ENCODE results near the gene HDAC11. TPM values are rescaled to one million over a fixed set of nuclear protein-coding genes. Genes with fewer than 3 reads are reported as not detected.

Gene HDAC11
- total and polyA plus RNA-seq, 2 donors (not counting 1 experiment from before 2014, with no cell fraction given): 5.2 to 23.1 TPM

DNA sequence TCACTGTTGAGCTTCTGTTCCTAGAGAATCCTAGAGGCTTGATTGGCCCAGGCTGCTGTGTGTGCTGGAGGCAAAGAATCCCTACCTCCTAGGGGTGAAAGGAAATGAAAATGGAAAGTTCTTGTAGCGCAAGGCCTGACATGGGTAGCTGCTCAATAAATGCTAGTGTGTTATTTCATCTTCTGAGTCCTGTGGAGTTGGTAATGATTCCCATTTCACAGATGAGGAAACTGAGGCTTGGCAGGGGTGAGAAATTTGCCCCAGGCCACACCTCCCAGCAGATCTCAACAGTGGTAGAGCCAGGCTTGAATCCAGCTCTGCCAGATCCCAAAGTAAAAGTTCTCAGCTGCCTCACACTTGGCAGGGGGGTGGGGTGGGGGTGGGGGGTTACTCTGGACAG is 26.1 kb downstream of the HDAC11 start:
- H3K4me3 ChIP-seq (replicated peaks in 1 of 4; ENCODE audit: control extremely low read depth in 1 of 4, insufficient read depth in 1 of 4, low read depth in 3 of 4, low read length in 4 of 4): no peak overlapping the region
- H2AFZ ChIP-seq (ENCODE audit: low read length): no peak overlapping the region
- DNase-seq (ENCODE audit: low read depth in 2 of 2): no peak
- H3K79me2 ChIP-seq (ENCODE audit: control insufficient read depth, insufficient read depth, low read length): no peaks in the 10 kb centered on the region
- H3K27ac ChIP-seq (ENCODE audit: insufficient read depth, low read length): no peak overlapping the region
- H3K9me3 ChIP-seq (ENCODE audit: control insufficient read depth, insufficient read depth, low read depth, low read length): no peaks in the 10 kb centered on the region
- no peak for TF ChIP-seq EZH2 (IDR thresholded peaks at IDR 0.05; ENCODE audit: low read length, missing control alignments)
- TF ChIP-seq, protein P1, sequence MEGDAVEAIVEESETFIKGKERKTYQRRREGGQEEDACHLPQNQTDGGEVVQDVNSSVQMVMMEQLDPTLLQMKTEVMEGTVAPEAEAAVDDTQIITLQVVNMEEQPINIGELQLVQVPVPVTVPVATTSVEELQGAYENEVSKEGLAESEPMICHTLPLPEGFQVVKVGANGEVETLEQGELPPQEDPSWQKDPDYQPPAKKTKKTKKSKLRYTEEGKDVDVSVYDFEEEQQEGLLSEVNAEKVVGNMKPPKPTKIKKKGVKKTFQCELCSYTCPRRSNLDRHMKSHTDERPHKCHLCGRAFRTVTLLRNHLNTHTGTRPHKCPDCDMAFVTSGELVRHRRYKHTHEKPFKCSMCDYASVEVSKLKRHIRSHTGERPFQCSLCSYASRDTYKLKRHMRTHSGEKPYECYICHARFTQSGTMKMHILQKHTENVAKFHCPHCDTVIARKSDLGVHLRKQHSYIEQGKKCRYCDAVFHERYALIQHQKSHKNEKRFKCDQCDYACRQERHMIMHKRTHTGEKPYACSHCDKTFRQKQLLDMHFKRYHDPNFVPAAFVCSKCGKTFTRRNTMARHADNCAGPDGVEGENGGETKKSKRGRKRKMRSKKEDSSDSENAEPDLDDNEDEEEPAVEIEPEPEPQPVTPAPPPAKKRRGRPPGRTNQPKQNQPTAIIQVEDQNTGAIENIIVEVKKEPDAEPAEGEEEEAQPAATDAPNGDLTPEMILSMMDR (conservative IDR thresholded peaks at IDR 0.05 in 1 of 2, IDR thresholded peaks at IDR 0.05 in 1 of 2; ENCODE audit: low read depth in 1 of 2, low read length in 2 of 2): no peak
- no peaks in the 10 kb centered on the region for H4K20me1 ChIP-seq (ENCODE audit: control insufficient read depth, extremely low read depth, insufficient read depth, low read length)
- no peaks in the 10 kb centered on the region for H3K27me3 ChIP-seq (ENCODE audit: control insufficient read depth, insufficient read depth, low read length)
- H3K36me3 ChIP-seq (ENCODE audit: control insufficient read depth, insufficient read depth, low read length): no peaks in the 10 kb centered on the region
- peaks cover 2% of the 10 kb centered on the region for H3K4me1 ChIP-seq (ENCODE audit: control insufficient read depth, extremely low read depth, insufficient read depth, low read length)
- H3K4me2 ChIP-seq (ENCODE audit: extremely low read depth, insufficient read depth, low read length): no peak overlapping the region
- H3K9ac ChIP-seq (ENCODE audit: insufficient read depth, low read length): no peak overlapping the region

DNA sequence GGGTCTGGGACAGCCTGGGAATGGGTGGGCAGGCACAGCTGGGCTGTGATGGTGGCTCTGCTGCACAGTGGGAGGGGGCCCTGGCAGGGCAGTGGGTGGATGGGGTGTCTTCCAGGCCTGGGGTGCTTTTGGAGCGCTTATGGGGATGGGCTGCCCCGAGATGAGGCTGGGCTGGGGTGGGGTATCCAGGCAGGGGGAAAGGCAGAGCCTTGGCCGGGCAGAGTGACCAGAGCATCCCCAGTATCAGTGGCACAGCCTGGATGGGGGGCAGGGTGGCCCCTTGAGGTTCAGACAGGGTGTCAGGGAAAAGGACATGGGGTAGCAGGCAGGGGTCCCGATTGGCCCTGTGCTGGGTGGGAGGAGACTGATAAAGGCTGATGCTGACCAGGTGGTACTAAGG is 26.6 kb downstream of the HDAC11 start:
- DNase-seq (ENCODE audit: low read depth in 2 of 2): no peak

DNA sequence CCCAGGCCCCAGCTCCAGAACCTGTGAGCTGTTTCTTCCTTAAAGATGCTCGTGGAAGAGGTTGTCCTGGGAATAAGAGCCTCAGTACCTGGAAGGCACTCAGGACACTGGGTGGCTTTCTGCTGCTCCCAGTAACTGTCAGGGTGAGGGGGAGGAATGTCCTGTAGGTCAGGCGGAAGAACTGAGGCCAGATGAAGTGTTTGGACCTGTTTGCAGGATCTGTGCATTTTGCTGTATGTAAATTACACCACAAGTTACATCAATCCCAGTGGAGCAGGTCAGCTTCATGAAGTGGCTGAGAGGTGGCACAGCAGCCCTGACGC is 27.1 kb downstream of the HDAC11 start:
- Histone ChIP-seq H3K4me1 (ENCODE audit: control insufficient read depth, extremely low read depth, insufficient read depth, low read length) (peaks cover 2% of the 10 kb centered on the region), H3K27ac (ENCODE audit: insufficient read depth, low read length) (no peak overlapping the region), H3K4me3 (replicated peaks in 1 of 4; ENCODE audit: control extremely low read depth in 1 of 4, insufficient read depth in 1 of 4, low read depth in 3 of 4, low read length in 4 of 4) (no peak overlapping the region), H3K9me3 (ENCODE audit: control insufficient read depth, insufficient read depth, low read depth, low read length) (no peaks in the 10 kb centered on the region), H3K4me2 (ENCODE audit: extremely low read depth, insufficient read depth, low read length) (no peak overlapping the region), H4K20me1 (ENCODE audit: control insufficient read depth, extremely low read depth, insufficient read depth, low read length) (no peaks in the 10 kb centered on the region), H3K36me3 (ENCODE audit: control insufficient read depth, insufficient read depth, low read length) (no peaks in the 10 kb centered on the region), H3K79me2 (ENCODE audit: control insufficient read depth, insufficient read depth, low read length) (no peaks in the 10 kb centered on the region), H3K27me3 (ENCODE audit: control insufficient read depth, insufficient read depth, low read length) (no peaks in the 10 kb centered on the region), H3K9ac (ENCODE audit: insufficient read depth, low read length) (no peak overlapping the region), H2AFZ (ENCODE audit: low read length) (no peak overlapping the region)
- TF ChIP-seq, protein P1 (conservative IDR thresholded peaks at IDR 0.05 in 1 of 2, IDR thresholded peaks at IDR 0.05 in 1 of 2; ENCODE audit: low read depth in 1 of 2, low read length in 2 of 2): no peak
- no peak for TF ChIP-seq EZH2 (IDR thresholded peaks at IDR 0.05; ENCODE audit: low read length, missing control alignments)
- DNase-seq (ENCODE audit: low read depth in 2 of 2): no peak

More for the DNA sequence above, 26.6 kb downstream of the HDAC11 start:
- no peaks in the 10 kb centered on the region for H3K79me2 ChIP-seq (ENCODE audit: control insufficient read depth, insufficient read depth, low read length)
- H3K27ac ChIP-seq (ENCODE audit: insufficient read depth, low read length): no peak overlapping the region
- H2AFZ ChIP-seq (ENCODE audit: low read length): no peak overlapping the region
- TF ChIP-seq EZH2 (IDR thresholded peaks at IDR 0.05; ENCODE audit: low read length, missing control alignments): no peak
- TF ChIP-seq, protein P1 (conservative IDR thresholded peaks at IDR 0.05 in 1 of 2, IDR thresholded peaks at IDR 0.05 in 1 of 2; ENCODE audit: low read depth in 1 of 2, low read length in 2 of 2): no peak
- H3K36me3 ChIP-seq (ENCODE audit: control insufficient read depth, insufficient read depth, low read length): no peaks in the 10 kb centered on the region
- H3K9ac ChIP-seq (ENCODE audit: insufficient read depth, low read length): no peak overlapping the region
- no peak overlapping the region for H3K4me3 ChIP-seq (replicated peaks in 1 of 4; ENCODE audit: control extremely low read depth in 1 of 4, insufficient read depth in 1 of 4, low read depth in 3 of 4, low read length in 4 of 4)
- H3K4me2 ChIP-seq (ENCODE audit: extremely low read depth, insufficient read depth, low read length): no peak overlapping the region
- no peaks in the 10 kb centered on the region for H4K20me1 ChIP-seq (ENCODE audit: control insufficient read depth, extremely low read depth, insufficient read depth, low read length)
- H3K9me3 ChIP-seq (ENCODE audit: control insufficient read depth, insufficient read depth, low read depth, low read length): no peaks in the 10 kb centered on the region
- H3K27me3 ChIP-seq (ENCODE audit: control insufficient read depth, insufficient read depth, low read length): no peaks in the 10 kb centered on the region
- H3K4me1 ChIP-seq (ENCODE audit: control insufficient read depth, extremely low read depth, insufficient read depth, low read length): peaks cover 2% of the 10 kb centered on the region

Measured in fibroblast of lung (primary cell).